Central memory CD8-positive, alpha-beta T cell (primary cell): ENCODE data around the gene HLA-DMA.

Source experiments
- ATAC-seq: fragments of 150-1000 bp; cut with Tn5 transposase; replicated peaks from 2 replicates; pipeline ENCODE4 v1.10.0; 2022; ENCODE audit warnings: mild to moderate bottlenecking, moderate FRiP score, moderate number of reproducible peaks; ENCODE audit not compliant: poor library complexity, severe bottlenecking; ENCODE audit errors: extremely low read depth
- DNase-seq, 2 donors: peaks; one replicate each; pipeline ENCODE4 v3.0.0; 2021; ENCODE audit warnings: low spot score in 2 of 2
- H3K27ac Mint-ChIP-seq: one replicate; pipeline ENCODE4 v1.8.0; 2022; ENCODE audit warnings: low read depth, mild to moderate bottlenecking, moderate library complexity, mixed read lengths
- H3K27me3 Mint-ChIP-seq: one replicate; pipeline ENCODE4 v1.8.0; 2022; ENCODE audit warnings: mixed read lengths
- H3K36me3 Mint-ChIP-seq: one replicate; pipeline ENCODE4 v1.8.0; 2022; ENCODE audit warnings: mild to moderate bottlenecking, moderate library complexity, mixed read lengths; ENCODE audit not compliant: insufficient read depth
- H3K4me1 Mint-ChIP-seq: one replicate; pipeline ENCODE4 v1.8.0; 2022; ENCODE audit warnings: mixed read lengths
- H3K4me3 Mint-ChIP-seq: one replicate; pipeline ENCODE4 v1.8.0; 2022; ENCODE audit warnings: mild to moderate bottlenecking, moderate library complexity, mixed read lengths
- H3K9me3 Mint-ChIP-seq: one replicate; pipeline ENCODE4 v1.8.0; 2022; ENCODE audit warnings: mixed read lengths

Gene HLA-DMA

DNA sequence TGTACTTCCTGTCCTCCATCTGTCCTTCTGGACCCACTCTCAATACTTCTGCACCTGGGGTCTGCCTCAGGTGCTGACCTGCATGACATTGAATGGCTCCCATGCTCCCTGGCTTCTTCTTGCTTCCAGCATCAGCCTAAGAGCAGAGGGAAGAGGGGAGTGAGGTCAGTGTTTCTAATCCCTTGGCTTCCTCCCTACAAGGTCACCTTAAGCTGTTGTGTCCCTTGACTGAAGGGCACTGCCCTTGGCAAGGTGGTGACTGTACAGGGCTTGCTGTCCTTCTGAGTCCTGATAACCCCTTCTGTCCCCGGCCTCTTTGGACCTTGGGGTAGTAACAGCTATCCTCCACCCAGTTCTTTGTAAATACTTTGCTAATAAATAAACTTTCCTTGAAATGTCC is 21.7 kb downstream of the HLA-DMA start:
- DNase-seq (no peak), ATAC-seq (no peak)
- no peak overlapping the region for H3K27ac Mint-ChIP-seq
- peaks cover 3% of the 10 kb centered on the region for H3K36me3 Mint-ChIP-seq
- no peaks in the 10 kb centered on the region for H3K9me3 Mint-ChIP-seq
- no peak overlapping the region for H3K4me3 Mint-ChIP-seq
- peaks cover 2% of the 10 kb centered on the region for H3K4me1 Mint-ChIP-seq
- no peaks in the 10 kb centered on the region for H3K27me3 Mint-ChIP-seq

DNA sequence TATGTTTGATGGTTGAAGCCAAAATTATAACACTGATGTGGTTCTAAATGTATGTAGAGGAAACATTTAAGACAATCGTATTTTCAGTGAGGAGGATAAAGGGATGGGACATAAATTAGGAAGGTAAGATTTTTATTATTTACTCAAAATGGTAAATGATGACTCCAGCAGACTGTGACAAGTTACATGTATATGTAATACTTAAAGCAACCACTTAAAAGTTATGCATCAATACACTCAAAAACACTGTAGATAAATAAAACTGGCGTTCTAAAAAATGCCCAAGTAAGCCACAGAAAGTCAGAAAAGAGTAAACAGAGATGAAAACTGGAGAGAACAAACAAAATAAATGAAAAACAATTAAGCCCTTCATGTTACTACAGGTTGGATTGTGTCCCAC is 30.8 kb downstream of the HLA-DMA start:
- Mint-ChIP-seq H3K27me3 (peaks cover 9% of the 10 kb centered on the region), H3K4me3 (no peak overlapping the region), H3K27ac (no peak overlapping the region), H3K9me3 (no peaks in the 10 kb centered on the region), H3K4me1 (no peaks in the 10 kb centered on the region), H3K36me3 (no peaks in the 10 kb centered on the region)
- DNase-seq (no peak), ATAC-seq (no peak)

GRCh38 chr6:32920715-32921114 is 32.2 kb downstream of the HLA-DMA start:
- Mint-ChIP-seq H3K9me3 (no peaks in the 10 kb centered on the region), H3K36me3 (no peaks in the 10 kb centered on the region), H3K27ac (no peak overlapping the region), H3K27me3 (peaks cover 9% of the 10 kb centered on the region), H3K4me3 (no peak overlapping the region), H3K4me1 (no peaks in the 10 kb centered on the region)
- DNase-seq (no peak), ATAC-seq (no peak)

DNA sequence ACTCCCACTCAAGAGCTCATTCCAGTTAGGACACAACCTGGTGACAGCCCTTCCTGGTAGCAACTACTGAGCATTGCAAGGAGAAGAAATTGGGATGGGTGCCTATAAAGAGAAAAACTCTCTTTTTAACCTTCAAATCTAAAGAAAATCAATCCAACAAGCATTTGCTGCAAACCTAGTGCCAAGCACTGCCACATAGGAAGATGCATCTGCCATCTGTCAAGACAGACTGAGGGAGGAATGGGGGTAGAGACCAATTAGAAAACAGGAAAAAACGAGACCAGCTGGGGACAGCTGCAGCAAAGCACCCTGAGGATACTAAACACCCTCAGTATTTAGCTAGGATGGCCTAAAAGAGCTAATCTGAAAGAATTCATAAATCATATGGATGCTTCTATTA is 39.9 kb downstream of the HLA-DMA start:
- H3K9me3 Mint-ChIP-seq: no peaks in the 10 kb centered on the region
- H3K36me3 Mint-ChIP-seq: no peaks in the 10 kb centered on the region
- no peak overlapping the region for H3K4me3 Mint-ChIP-seq
- no peak overlapping the region for H3K27ac Mint-ChIP-seq
- no peak for ATAC-seq
- DNase-seq: no peak
- H3K27me3 Mint-ChIP-seq: peaks cover 42% of the 10 kb centered on the region
- H3K4me1 Mint-ChIP-seq: no peaks in the 10 kb centered on the region

GRCh38 chr6:32908897-32909296 is 44.0 kb downstream of the HLA-DMA start:
- ATAC-seq (no peak), DNase-seq (no peak)
- no peaks in the 10 kb centered on the region for H3K9me3 Mint-ChIP-seq
- H3K27me3 Mint-ChIP-seq: peaks cover 25% of the 10 kb centered on the region
- no peak overlapping the region for H3K4me3 Mint-ChIP-seq
- H3K36me3 Mint-ChIP-seq: no peaks in the 10 kb centered on the region
- no peaks in the 10 kb centered on the region for H3K4me1 Mint-ChIP-seq
- no peak overlapping the region for H3K27ac Mint-ChIP-seq

- Mint-ChIP-seq H3K27ac (no peak overlapping the region), H3K4me1 (no peaks in the 10 kb centered on the region), H3K4me3 (no peak overlapping the region), H3K36me3 (peaks cover 2% of the 10 kb centered on the region), H3K27me3 (peaks cover 6% of the 10 kb centered on the region), H3K9me3 (no peaks in the 10 kb centered on the region)
- DNase-seq (no peak), ATAC-seq (no peak)
Observed at GRCh38 chr6:32906539-32906938, 46.4 kb downstream of the HLA-DMA start.

DNA sequence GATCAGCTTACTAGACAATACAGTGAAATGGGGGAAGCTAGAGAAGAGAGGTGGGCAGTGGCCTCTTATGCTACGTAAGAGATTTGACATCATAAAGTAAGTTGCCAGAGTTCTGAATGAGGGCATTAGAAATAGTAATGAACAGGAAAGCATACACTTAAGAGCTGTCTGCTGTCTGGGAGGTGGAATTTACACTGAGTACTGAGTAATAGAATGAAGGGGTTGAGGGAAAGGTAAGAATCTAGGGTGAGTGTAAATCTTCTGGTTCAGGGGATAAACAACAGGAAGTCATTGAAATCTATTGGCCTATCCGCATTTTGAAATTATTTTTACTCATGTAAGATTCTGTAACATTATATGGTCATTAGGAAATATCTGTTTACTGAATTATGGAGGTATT is 47.8 kb downstream of the HLA-DMA start:
- no peak overlapping the region for H3K27ac Mint-ChIP-seq
- H3K27me3 Mint-ChIP-seq: no peaks in the 10 kb centered on the region
- no peak for DNase-seq
- H3K9me3 Mint-ChIP-seq: no peaks in the 10 kb centered on the region
- ATAC-seq: no peak
- H3K4me1 Mint-ChIP-seq: no peaks in the 10 kb centered on the region
- peaks cover 6% of the 10 kb centered on the region for H3K36me3 Mint-ChIP-seq
- no peak overlapping the region for H3K4me3 Mint-ChIP-seq

GRCh38 chr6:32903952-32904351 is 48.9 kb downstream of the HLA-DMA start:
- DNase-seq (no peak), ATAC-seq (no peak)
- no peak overlapping the region for H3K27ac Mint-ChIP-seq
- H3K9me3 Mint-ChIP-seq: no peaks in the 10 kb centered on the region
- H3K36me3 Mint-ChIP-seq: peaks cover 6% of the 10 kb centered on the region
- H3K4me3 Mint-ChIP-seq: no peak overlapping the region
- H3K27me3 Mint-ChIP-seq: no peaks in the 10 kb centered on the region
- H3K4me1 Mint-ChIP-seq: no peaks in the 10 kb centered on the region
